Measurements from ENCODE around the gene R3HDM2. TPM values are rescaled to one million over a fixed set of nuclear protein-coding genes. Genes with fewer than 3 reads are reported as not detected.
A peak's percentile ranks its signal among the peaks of the same experiment; 100 is the strongest.
"Not testable (repeated sequence)": the region's sequence is repeated elsewhere in the genome, so short reads cannot be mapped to it uniquely, and the experiment has no call there.

Gene R3HDM2
- total and polyA plus RNA-seq, 4 donors: 7.4 to 28.9 (median 15.1) TPM

GRCh38 chr12:57428965-57429364 lies 1.9 kb downstream of the R3HDM2 start:
- H3K4me1 ChIP-seq (ENCODE audit: control insufficient read depth in 4 of 4, insufficient read depth in 4 of 4, low read length in 3 of 4): peaks cover 0 to 13% (median 0%) of the 10 kb centered on the region in 4 donors
- H3K9me3 ChIP-seq (ENCODE audit: control insufficient read depth in 4 of 4, low read length in 3 of 4): no peaks in the 10 kb centered on the region
- no peak overlapping the region for H3K4me3 ChIP-seq (ENCODE audit: low read depth in 1 of 3, low read length in 3 of 3)
- TF ChIP-seq REST (IDR thresholded peaks at IDR 0.05) (no peak), TAF1 (conservative IDR thresholded peaks at IDR 0.05) (no peak), JUND (IDR thresholded peaks at IDR 0.05) (no peak), FOXA1 (IDR thresholded peaks at IDR 0.05) (no peak), YY1 (IDR thresholded peaks at IDR 0.05) (no peak), GABPA (IDR thresholded peaks at IDR 0.05 in 1 of 2, conservative IDR thresholded peaks at IDR 0.05 in 1 of 2) (no peak), HNF4G (IDR thresholded peaks at IDR 0.05) (no peak), NR2F2 (IDR thresholded peaks at IDR 0.05) (no peak)
- H3K27ac ChIP-seq (ENCODE audit: low read depth in 1 of 2, low read length in 2 of 2): peak overlapping the region; percentile 98 to 99
- H3K9ac ChIP-seq (ENCODE audit: low read depth in 1 of 2, low read length in 2 of 2): peak overlapping the region; percentile 50 to 96
- H3K36me3 ChIP-seq (ENCODE audit: control insufficient read depth in 4 of 4, insufficient read depth in 3 of 4, low read depth in 1 of 4, low read length in 3 of 4): peaks cover 0 to 3% (median 2%) of the 10 kb centered on the region in 4 donors
- no peaks in the 10 kb centered on the region for H3K27me3 ChIP-seq (ENCODE audit: control insufficient read depth in 4 of 4, insufficient read depth in 4 of 4, low read length in 3 of 4)
- WGBS: 85% methylated on average over 6 of the region's 6 CpGs
- DNase-seq (ENCODE audit: low spot score): no peak

DNA sequence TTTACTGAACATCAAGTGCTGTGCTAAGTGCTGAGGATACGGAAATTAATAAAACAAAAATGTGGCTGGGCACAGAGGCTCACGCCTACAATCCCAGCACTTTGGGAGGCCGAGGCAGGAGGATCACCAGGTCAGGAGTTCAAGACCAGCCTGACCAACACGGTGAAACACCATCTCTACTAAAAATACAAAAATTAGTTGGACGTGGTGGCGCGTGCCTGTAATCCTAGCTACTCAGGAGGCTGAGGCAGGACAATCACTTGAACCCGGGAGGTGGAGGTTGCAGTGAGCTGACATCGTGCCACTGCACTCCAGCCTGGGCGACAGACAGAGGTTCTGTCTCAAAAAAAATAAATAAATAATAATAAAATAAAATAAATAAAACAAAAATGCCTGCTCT lies 3.9 kb downstream of the R3HDM2 start:
- 97% methylated on average over 10 of the region's 10 CpGs for WGBS
- not testable (repeated sequence) for H3K9me3 ChIP-seq (ENCODE audit: control insufficient read depth in 4 of 4, low read length in 3 of 4)

GRCh38 chr12:57420482-57420881 lies 10.4 kb downstream of the R3HDM2 start:
- no peak for TF ChIP-seq HNF4A (conservative IDR thresholded peaks at IDR 0.05)
- TF ChIP-seq YY1 (IDR thresholded peaks at IDR 0.05): no peak
- TF ChIP-seq, protein P1, sequence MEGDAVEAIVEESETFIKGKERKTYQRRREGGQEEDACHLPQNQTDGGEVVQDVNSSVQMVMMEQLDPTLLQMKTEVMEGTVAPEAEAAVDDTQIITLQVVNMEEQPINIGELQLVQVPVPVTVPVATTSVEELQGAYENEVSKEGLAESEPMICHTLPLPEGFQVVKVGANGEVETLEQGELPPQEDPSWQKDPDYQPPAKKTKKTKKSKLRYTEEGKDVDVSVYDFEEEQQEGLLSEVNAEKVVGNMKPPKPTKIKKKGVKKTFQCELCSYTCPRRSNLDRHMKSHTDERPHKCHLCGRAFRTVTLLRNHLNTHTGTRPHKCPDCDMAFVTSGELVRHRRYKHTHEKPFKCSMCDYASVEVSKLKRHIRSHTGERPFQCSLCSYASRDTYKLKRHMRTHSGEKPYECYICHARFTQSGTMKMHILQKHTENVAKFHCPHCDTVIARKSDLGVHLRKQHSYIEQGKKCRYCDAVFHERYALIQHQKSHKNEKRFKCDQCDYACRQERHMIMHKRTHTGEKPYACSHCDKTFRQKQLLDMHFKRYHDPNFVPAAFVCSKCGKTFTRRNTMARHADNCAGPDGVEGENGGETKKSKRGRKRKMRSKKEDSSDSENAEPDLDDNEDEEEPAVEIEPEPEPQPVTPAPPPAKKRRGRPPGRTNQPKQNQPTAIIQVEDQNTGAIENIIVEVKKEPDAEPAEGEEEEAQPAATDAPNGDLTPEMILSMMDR (IDR thresholded peaks at IDR 0.05; ENCODE audit: low read depth, low read length, missing input control): no peak
- no peak for TF ChIP-seq RAD21 (IDR thresholded peaks at IDR 0.05)
- TF ChIP-seq NR2F2 (IDR thresholded peaks at IDR 0.05): no peak
- TF ChIP-seq EGR1 (IDR thresholded peaks at IDR 0.05; ENCODE audit: low read depth in 2 of 2): no peak
- TF ChIP-seq GABPA (IDR thresholded peaks at IDR 0.05 in 1 of 2, conservative IDR thresholded peaks at IDR 0.05 in 1 of 2): no peak
- TF ChIP-seq FOXA2 (IDR thresholded peaks at IDR 0.05): no peak
- TF ChIP-seq, protein P2, sequence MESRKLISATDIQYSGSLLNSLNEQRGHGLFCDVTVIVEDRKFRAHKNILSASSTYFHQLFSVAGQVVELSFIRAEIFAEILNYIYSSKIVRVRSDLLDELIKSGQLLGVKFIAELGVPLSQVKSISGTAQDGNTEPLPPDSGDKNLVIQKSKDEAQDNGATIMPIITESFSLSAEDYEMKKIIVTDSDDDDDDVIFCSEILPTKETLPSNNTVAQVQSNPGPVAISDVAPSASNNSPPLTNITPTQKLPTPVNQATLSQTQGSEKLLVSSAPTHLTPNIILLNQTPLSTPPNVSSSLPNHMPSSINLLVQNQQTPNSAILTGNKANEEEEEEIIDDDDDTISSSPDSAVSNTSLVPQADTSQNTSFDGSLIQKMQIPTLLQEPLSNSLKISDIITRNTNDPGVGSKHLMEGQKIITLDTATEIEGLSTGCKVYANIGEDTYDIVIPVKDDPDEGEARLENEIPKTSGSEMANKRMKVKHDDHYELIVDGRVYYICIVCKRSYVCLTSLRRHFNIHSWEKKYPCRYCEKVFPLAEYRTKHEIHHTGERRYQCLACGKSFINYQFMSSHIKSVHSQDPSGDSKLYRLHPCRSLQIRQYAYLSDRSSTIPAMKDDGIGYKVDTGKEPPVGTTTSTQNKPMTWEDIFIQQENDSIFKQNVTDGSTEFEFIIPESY (IDR thresholded peaks at IDR 0.05): no peak
- no peak for TF ChIP-seq SP1 (IDR thresholded peaks at IDR 0.05)
- no peak for TF ChIP-seq HNF4G (IDR thresholded peaks at IDR 0.05)
- TF ChIP-seq, protein P3, sequence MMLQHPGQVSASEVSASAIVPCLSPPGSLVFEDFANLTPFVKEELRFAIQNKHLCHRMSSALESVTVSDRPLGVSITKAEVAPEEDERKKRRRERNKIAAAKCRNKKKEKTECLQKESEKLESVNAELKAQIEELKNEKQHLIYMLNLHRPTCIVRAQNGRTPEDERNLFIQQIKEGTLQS (IDR thresholded peaks at IDR 0.05): no peak
- no peak for TF ChIP-seq MAX (IDR thresholded peaks at IDR 0.05)
- 99% methylated on average over 5 of the region's 5 CpGs for WGBS
- peaks cover 3 to 8% (median 5%) of the 10 kb centered on the region in 4 donors for H3K36me3 ChIP-seq (ENCODE audit: control insufficient read depth in 4 of 4, insufficient read depth in 3 of 4, low read depth in 1 of 4, low read length in 3 of 4)

More for the DNA sequence above, 3.9 kb downstream of the R3HDM2 start:
- DNase-seq (ENCODE audit: low spot score); H3K9ac ChIP-seq (ENCODE audit: low read depth in 1 of 2, low read length in 2 of 2); H3K27me3 ChIP-seq (ENCODE audit: control insufficient read depth in 4 of 4, insufficient read depth in 4 of 4, low read length in 3 of 4); H3K27ac ChIP-seq (ENCODE audit: low read depth in 1 of 2, low read length in 2 of 2); H3K4me3 ChIP-seq (ENCODE audit: low read depth in 1 of 3, low read length in 3 of 3); H3K36me3 ChIP-seq (ENCODE audit: control insufficient read depth in 4 of 4, insufficient read depth in 3 of 4, low read depth in 1 of 4, low read length in 3 of 4): not testable (repeated sequence)
- peaks cover 0 to 12% (median 1%) of the 10 kb centered on the region in 4 donors for H3K4me1 ChIP-seq (ENCODE audit: control insufficient read depth in 4 of 4, insufficient read depth in 4 of 4, low read length in 3 of 4)

More at GRCh38 chr12:57420482-57420881, 10.4 kb downstream of the R3HDM2 start:
- H3K9ac ChIP-seq (ENCODE audit: low read depth in 1 of 2, low read length in 2 of 2): no peak overlapping the region
- no peak overlapping the region for H3K4me3 ChIP-seq (ENCODE audit: low read depth in 1 of 3, low read length in 3 of 3)
- no peak for DNase-seq (ENCODE audit: low spot score)
- H3K4me1 ChIP-seq (ENCODE audit: control insufficient read depth in 4 of 4, insufficient read depth in 4 of 4, low read length in 3 of 4): peaks cover 7 to 21% (median 13%) of the 10 kb centered on the region in 4 donors
- H3K9me3 ChIP-seq (ENCODE audit: control insufficient read depth in 4 of 4, low read length in 3 of 4): no peaks in the 10 kb centered on the region
- H3K27ac ChIP-seq (ENCODE audit: low read depth in 1 of 2, low read length in 2 of 2): no peak overlapping the region
- no peaks in the 10 kb centered on the region for H3K27me3 ChIP-seq (ENCODE audit: control insufficient read depth in 4 of 4, insufficient read depth in 4 of 4, low read length in 3 of 4)

Data from liver (tissue), 9 donors.